Stomach (tissue), 4 donors: ENCODE data around the gene RFX3.

Source experiments
- EP300 ChIP-seq: sonication (generic); formaldehyde crosslinking; IDR thresholded peaks from one replicate; pipeline ENCODE4 v1.6.1; 2017; ENCODE audit warnings: antibody characterized with exemption
- POLR2A ChIP-seq, 4 donors: fragments of 450-650 bp; IDR thresholded peaks; one replicate each; pipeline ENCODE4 v1.6.1; 2016; ENCODE audit warnings: antibody characterized with exemption in 4 of 4, control low read depth in 2 of 4, mild to moderate bottlenecking in 1 of 4, moderate library complexity in 1 of 4
- POLR2AphosphoS5 ChIP-seq, 3 donors: sonication (generic); formaldehyde crosslinking; IDR thresholded peaks; one replicate each; pipeline ENCODE4 v1.6.1; 2016; ENCODE audit warnings: antibody characterized with exemption in 3 of 3
- TF ChIP-seq, protein P1 (sequence below), 7 experiments: fragments of 450-650 bp in 4 of 7; fragments of 200-600 bp in 3 of 7; sonication (generic) in 3 of 7; IDR thresholded peaks; one replicate each; pipeline ENCODE4 v1.5.1; 2016 to 2019; ENCODE audit warnings: antibody characterized with exemption in 7 of 7, control low read depth in 2 of 7, mild to moderate bottlenecking in 1 of 7

- TF ChIP-seq, protein P1, sequence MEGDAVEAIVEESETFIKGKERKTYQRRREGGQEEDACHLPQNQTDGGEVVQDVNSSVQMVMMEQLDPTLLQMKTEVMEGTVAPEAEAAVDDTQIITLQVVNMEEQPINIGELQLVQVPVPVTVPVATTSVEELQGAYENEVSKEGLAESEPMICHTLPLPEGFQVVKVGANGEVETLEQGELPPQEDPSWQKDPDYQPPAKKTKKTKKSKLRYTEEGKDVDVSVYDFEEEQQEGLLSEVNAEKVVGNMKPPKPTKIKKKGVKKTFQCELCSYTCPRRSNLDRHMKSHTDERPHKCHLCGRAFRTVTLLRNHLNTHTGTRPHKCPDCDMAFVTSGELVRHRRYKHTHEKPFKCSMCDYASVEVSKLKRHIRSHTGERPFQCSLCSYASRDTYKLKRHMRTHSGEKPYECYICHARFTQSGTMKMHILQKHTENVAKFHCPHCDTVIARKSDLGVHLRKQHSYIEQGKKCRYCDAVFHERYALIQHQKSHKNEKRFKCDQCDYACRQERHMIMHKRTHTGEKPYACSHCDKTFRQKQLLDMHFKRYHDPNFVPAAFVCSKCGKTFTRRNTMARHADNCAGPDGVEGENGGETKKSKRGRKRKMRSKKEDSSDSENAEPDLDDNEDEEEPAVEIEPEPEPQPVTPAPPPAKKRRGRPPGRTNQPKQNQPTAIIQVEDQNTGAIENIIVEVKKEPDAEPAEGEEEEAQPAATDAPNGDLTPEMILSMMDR (IDR thresholded peaks at IDR 0.05), result no peak
- TF ChIP-seq POLR2A (IDR thresholded peaks at IDR 0.05) (no peak), POLR2AphosphoS5 (IDR thresholded peaks at IDR 0.05) (no peak), EP300 (no peak)
Observed at GRCh38 chr9:3256571-3257330, 269.1 kb downstream of the RFX3 start.
